Activated T-cell treated with anti-CD3 and anti-CD28 coated beads for 24 hours (primary cell): ENCODE results near the gene LRRIQ3.
"Not testable (repeated sequence)": the region's sequence is repeated elsewhere in the genome, so short reads cannot be mapped to it uniquely, and the experiment has no call there.

ENCODE experiments used
- DNase-seq: peaks from one replicate; pipeline ENCODE4 v3.0.0-alpha.2; 2020; ENCODE audit warnings: low read depth

The LRRIQ3 gene, protein sequence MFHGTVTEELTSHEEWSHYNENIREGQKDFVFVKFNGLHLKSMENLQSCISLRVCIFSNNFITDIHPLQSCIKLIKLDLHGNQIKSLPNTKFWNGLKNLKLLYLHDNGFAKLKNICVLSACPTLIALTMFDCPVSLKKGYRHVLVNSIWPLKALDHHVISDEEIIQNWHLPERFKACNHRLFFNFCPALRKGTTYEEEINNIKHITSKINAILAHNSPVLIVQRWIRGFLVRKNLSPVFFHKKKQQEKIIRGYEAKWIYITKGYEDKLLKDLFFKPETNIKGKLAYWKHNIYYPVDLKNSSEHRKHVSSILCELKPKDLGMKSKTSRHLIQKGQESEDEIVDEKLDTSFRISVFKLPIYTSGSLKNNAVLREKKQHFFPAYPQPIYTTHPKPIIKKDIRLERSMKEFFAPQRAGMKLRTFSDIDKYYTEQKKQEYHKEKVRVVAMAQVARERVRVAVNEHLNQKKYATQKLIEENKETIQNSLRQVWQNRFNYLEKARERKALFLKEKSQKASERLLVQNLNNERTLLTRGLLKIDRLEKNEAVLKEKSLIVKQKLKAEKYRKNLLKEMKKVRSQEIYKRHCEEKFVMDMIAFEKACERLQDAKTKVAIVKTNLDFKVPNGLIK

DNA sequence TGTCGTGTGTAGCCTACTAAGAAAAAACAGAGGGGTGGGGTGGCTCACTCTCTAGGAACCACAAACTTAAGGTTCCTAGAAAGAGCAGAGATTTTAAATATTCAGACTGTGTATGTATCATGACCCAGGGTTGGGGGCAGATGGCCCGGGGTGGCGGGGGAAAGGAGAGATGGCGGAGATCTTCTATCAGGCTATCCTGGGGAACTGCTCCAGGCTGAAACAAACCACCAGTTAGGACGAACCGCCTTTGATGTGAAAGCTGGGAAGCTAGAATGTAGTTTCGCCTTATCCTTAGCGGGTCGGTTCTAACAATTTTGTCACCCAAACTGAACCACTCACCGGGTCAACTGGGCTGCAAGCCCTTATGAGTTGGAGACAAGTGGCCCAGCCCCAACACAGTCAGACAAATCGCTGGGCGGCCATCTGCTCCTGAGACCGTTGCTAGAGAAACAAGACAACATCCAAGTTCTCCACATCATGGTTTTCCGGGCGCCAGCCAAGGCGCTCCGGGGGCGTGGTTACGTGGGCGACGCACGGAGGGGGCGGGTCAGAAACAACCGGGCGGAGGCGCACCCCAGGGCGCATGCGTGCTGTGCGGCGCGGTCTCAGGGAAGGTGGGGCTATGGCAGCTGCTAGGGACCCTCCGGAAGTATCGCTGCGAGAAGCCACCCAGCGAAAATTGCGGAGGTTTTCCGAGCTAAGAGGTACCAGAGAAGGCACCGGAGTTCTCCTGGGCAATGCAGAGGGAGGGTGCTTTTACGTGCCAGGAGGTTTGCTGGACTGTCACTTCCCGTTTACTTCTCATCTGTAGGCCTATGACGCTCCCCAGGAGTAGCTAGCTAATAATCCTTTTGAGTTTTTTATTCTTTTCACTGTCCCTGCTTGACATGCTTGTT is at the start of gene LRRIQ3, which contains the start of gene FPGT:
Gene LRRIQ3 (minus strand): TSS at position 520 of the 896 bp plus-strand sequence. CDS start 14,492 bp downstream, outside the sequence.
Gene FPGT (plus strand): TSS at position 586 of the 896 bp plus-strand sequence. CDS start 37 bp downstream, at position 623.
- DNase-seq, result peak; percentile 93

DNA sequence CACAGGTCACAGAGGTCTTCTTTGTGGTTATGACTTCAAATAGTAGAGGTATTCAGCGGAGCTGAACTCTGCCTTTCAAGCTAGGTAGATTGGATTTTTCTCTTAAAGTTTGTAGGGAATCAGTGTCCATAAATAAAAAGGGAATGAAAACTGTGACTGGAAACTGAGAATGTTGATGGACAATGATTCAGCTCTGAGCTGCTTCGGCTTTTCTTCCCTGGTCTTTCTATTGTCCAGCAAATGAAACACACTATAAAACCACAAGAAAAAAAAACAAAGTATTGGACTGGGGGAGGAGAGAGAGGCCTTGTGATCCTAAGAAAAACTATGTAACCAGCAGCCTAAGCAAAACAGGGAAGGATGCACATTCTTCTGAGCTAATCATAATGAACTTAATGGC is 48.3 kb upstream of the LRRIQ3 start:
- no peak for DNase-seq

DNA sequence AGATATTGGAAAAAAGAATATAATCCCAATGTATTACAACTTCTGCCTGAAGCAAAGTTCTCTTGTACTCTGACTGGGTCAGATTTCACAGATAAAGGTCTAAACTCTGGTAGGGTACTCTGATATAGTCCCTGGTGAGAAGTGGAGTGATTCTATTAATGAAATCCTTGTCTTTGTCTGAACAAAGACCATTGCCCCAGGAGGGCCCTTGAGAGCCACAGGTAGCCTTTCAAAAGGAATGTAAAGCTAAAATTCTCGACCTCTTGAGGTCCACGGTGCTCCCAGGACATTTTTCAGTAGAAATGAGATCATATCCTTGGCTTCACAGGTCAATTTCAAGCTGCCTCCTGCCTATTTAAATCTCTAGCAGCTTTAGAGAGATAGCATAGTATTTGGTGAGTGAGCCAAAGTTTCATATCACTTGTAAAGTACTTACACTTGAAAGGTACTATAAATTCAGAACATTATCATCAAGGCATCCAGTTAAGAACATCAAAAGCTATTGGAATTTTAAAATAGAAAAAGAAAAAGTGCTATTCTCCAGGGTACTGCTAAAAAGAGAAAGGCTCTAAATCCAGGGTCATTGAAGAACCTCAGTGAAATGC is 47.3 kb upstream of the LRRIQ3 start:
- no peak for DNase-seq

DNA sequence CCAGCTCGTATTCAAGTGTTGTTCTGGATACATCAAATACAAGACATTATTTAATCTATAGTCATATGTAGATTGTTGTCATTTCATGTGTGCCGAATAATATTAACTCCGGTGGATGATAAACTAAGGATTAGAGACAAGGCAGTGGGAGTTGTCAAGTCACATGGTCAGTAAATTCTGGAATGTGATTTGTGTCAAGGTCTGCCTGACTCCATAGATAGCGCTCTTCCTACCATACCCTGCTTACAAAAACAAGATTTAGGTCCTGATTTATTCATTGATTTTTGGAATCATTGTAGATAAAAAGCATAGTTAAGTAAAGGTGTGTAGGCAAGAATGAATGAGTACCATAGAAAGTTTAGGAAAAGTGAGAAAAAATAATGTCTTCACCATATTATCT is 39.8 kb upstream of the LRRIQ3 start:
- DNase-seq, result no peak

DNA sequence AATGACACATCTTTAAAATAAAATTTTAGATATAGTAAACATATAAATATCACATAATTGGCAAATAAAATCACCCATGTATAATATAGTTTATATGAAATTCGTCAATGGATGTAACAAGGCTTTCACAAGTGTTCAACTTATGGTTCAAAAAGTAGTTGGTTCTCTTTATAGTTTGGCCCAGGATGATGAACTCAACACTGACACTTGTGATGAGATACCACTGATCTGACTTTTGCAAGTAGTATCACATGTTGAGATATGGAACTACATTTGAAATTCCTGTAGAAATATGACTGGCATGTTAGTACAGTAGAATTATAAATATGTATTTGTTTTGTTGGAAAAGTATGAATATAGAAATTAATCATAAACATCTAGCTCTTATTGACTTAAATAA is 39.1 kb upstream of the LRRIQ3 start:
- no peak for DNase-seq

DNA sequence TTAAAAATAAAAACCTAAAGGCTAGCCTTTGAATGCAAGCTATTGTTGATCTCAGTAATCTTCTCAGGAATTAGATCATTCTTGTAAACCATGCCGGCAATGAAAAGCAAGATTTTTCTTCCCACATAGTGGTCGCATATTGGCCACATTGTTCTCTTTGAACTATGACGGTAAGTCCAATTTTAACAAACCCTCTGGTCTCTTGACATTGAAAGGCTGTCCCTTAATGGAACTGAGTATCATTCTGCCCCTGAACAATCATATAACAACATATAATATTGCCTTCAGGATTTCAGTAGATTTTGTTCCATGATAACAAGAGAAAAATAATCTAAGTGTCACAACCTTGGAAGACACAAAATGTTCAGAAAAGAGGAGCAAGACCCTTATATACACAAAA is 38.5 kb upstream of the LRRIQ3 start:
- DNase-seq, result no peak

DNA sequence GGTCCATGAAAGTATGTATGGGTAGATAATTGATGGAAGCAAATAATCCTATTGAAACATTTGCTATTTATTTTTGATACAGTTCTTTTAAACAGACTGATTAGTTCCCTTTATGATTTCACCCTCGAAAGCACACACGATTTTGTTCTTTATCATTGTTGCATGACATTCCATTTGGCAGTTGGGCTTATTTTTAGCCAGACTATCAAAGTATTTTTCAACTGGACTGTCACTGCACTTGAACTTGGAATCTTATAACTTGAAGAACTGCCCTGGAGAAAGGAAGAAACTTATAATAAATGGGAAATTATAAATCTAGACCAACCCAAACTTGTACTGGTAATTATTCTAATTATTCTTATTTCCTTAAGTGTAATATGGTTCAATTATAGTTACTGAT is 37.2 kb upstream of the LRRIQ3 start, which contains the start of gene TNNI3K:
Gene TNNI3K (plus strand): TSS at position 235 of the 400 bp plus-strand sequence. CDS start 65 bp downstream, at position 300.
- no peak for DNase-seq

DNA sequence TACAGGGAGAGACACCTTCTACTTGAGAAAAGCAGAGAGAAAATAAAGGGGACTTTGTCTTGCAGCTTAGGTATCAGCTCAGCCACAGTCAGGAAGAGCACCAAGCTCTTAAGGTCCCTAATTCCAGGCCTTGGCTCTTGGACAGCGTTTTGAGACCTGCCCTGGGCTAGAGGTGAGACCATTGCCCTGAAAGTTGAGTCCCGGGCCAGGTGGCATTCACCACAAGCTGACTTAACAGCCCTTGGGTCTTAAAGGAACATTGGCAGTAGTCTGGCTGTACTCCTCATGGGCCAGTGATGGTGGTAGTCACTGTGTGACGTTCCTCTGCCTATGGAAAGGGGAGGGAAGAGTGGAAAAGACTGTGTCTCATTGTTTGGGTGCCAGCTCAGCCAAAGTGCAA is 25.5 kb upstream of the LRRIQ3 start:
- no peak for DNase-seq

DNA sequence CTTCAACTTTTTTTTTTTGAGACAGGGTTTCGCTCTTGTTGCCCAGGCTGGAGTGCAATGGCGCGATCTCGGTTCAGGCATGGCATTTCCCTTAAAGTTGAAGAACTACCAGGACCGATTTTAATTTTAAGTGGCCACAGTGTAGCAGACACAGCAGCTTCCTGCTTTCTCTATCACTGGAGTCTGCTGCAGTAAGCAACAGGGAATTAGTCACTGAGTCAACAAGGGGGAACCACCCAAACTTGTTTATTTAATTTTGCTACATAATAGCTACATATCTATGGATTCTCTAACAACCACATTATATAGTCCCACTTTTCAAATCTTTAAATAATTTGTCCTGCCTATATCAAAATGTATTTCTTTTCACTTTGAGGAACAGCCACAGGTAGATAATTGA is 24.7 kb upstream of the LRRIQ3 start:
- DNase-seq, result no peak

DNA sequence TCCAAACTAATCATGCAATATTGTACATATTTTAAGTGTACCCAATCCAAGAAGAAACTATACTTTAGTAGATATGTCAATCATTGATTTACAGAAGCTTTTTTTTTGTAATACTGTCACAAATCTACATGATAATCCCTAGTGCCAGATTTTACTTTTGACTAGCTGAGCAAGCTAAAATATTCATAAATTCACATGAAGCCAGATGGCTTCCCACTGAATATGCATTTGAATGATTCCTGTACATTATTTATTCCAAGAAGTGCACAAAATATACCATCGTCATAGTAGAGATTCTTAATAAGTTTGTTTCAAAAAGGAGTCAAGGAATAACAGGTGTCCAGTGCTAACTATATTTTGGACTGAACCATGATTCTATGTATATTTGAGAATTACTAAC is 17.3 kb upstream of the LRRIQ3 start:
- no peak for DNase-seq

DNA sequence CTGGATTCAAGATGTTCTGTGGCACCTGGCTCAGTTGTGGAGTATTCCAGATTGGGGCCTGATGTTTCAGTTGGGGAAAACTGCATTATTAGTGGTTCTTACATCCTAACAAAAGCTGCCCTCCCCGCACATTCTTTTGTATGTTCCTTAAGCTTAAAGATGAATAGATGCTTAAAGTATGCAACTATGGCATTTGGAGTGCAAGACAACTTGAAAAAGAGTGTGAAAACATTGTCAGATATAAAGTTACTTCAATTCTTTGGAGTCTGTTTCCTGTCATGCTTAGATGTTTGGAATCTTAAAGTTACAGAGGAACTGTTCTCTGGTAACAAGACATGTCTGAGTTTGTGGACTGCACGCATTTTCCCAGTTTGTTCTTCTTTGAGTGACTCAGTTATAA is 7.3 kb upstream of the LRRIQ3 start:
- no peak for DNase-seq

DNA sequence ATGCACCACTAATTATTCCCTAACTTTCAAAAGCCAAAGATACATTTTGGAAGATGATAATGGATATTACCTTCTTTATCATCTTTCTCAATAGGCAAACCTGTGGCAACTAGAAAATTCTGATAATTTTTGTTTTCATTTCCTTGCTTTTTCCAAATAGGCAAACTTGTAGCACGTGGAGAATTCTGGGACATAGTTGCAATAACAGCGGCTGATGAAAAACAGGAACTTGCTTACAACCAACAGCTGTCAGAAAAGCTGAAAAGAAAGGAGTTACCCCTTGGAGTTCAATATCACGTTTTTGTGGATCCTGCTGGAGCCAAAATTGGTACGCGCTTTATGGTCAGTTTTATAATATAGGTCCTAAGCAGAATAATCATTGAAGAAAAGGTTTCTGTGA is 1.5 kb upstream of the LRRIQ3 start:
- no peak for DNase-seq

DNA sequence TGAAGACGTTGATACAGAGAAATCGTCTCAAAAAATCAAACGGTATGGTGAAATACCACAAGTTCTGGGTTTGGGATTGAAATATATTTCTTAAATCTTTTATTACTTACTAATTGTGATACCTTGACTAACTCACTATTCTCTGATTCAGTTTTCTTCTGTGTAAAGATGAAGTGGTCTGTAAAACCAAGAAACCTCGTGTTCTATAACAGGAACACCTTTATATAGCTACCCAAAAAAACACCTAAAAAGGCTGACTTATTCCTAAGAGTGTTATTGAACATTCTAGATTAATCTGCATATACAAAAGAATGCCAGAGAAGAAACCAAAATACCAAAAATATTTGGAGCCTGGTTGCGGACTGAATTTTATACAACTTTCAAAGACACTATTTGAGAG is 721 bp downstream of the LRRIQ3 start:
- no peak for DNase-seq

DNA sequence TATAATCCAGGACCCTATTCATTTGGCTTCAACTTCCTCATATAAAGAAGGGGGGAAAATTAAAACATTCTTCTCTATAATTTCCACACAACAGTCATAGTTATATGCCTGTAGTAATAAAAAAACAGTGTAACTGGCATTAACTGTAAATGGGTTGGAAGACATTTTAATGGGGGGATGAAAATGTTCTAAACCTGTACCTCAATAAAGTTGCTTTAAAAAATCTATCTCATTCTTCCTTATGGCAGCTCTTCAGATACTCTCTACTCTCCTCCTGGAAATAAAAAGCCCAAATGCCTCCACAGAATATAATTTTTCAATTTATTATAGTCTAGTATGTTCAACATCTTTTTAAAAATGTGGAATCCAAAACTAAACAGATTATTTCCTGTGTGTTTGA is 2.6 kb downstream of the LRRIQ3 start:
- no peak for DNase-seq

DNA sequence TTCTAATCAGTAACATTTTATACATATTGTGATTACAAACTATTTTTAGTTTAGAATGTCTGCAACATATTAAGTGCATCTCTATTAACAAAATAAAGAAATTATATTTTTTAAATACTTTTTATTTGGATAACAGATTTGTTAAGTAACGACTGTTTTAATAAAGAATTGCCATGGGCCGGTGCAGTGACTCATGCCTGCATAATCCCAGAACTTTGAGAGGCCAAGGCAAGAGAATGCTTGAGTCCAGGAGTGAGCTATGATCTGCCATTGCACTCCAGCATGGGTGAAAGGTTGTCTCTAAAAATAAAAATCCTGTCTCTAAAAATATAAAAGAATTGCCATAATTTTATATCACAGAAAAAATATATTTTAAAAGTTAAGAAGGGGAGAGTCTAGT is 4.1 kb downstream of the LRRIQ3 start:
- no peak for DNase-seq

DNA sequence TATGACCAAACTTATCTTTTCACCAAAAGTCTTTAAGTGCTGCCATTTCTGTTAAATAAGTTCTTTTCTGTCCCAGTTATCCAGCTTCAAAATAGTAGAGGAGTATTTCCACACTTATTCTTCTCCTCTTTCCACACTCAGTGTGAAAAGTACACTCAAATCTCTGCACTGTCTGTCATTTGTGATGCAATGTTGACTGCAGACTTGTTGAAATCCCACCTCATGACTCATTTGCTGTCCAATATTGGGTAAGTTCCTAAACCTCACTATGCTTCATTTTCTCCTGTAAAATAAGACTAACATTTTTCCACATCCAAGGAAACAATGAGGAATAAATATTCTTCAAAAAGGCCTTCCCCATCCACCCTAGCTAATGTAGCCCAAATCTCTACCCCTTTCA is 17.5 kb downstream of the LRRIQ3 start:
- DNase-seq, result no peak

DNA sequence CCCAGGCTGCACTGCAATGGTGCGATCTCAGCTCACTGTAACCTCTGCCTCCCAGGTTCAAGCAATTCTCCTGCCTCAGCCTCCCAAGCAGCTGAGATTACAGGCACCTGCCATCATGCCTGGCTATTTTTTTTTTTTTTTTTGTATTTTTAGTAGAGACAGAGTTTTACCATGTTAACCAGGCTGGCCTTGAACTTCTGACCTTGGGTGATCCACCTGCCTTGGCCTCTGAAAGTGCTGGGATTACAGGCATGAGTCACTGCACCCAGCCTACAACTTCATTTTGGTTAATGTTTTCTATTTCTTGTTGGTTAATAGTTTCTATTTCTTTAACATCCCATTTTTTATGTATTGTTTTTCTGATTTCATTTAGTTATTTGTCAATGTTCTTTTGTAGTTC is 23.6 kb downstream of the LRRIQ3 start:
- DNase-seq, result not testable (repeated sequence)

DNA sequence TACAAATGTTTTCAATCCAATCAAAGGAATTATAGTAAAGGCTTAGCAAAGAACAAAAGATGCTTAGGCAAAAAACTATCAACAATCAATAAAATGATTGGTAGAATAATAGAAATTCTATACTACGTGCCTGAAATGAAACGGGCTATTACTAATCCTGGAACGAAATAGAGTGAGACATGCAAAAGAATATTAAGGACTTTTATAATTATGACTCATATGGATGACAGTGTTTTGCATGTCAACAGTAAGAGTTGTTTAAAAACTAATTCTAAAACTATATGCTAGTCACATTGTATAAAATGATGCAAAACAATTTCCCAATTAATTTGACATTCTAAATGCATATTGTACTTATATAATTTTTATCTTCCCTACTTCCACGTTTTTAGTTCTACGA is 35.6 kb downstream of the LRRIQ3 start:
- no peak for DNase-seq

DNA sequence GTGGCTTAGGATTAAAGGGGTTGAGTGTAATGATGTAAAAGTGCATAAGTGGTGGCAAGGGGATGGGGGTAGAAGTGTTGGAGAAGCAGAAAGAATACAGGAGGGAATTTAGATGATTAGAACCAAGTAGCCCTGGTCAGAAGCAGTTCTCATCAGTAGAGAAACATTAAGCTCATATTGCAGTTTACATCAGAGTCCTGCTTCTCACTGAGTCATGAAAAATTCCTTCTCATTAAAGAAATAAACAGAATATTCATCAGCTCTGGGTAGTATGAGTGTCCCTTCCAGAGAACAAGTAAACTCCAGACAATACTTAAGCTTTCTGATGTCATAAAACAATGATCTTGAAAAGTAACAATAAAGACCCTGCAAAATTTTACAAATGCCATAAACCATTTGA is 36.5 kb downstream of the LRRIQ3 start:
- no peak for DNase-seq

DNA sequence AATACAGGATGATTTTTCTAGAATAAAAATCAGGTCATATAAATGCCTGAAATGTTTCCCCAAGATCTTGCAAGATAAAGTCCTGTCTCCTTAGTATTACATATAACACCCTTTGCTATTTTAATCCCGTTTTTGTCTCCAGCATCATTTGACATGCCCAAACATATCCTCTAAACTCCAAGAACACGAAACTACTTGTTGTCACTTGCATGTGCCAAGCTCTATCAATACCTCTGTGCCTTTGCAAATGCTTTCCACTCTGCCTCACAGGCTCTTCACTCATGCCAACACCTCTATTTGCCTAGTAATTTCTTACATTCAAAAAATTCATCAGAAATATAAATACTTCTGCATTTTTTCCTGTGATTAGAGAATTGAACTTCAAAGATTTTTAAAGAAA is 37.9 kb downstream of the LRRIQ3 start:
- no peak for DNase-seq

DNA sequence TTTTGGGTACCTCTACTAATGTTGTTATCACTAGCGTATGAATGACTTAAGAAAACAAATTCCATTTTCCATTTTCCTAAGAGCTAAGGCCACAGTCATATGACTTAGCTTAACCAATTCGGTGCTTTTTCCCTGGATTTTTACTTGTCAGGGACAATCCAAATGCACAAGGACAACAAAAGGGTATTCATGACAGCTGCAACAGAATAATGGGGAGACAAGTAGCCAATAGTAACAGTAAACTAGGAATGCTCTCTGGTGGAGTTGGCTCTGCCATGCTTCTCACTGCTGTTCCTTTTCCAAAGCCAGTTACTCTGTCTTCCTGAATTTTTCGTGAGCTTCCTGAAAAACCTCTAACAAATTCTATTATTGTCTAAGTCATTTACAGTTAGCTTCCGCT is 52.9 kb downstream of the LRRIQ3 start:
- DNase-seq, result no peak

DNA sequence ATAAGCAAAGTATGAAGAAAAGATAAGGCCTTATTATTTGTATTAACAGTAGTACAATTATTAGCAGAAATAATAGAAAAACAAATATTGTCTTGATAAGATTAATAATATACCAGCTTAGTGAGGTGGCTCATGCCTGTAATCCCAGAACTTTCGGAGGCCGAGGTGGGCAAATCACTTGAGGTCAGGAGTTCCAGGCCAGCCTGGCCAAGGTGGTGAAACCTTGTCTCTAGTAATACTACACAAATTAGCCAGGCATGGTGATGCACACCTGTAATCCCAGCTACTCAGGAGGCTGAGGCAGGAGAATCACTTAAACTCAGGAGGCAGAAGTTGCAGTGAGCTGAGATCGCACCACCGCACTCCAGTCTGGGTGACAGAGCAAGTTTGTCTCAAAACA is 80.6 kb downstream of the LRRIQ3 start:
- DNase-seq, result not testable (repeated sequence)
